Small intestine (tissue), 7 donors: ENCODE data around the gene MTUS2. TPM values are rescaled to one million over a fixed set of nuclear protein-coding genes. Genes with fewer than 3 reads are reported as not detected.

Source experiments
- DNase-seq, 2 donors: peaks; one replicate each; pipeline versions ENCODE4 v3.0.0 to v3.0.0-alpha.2; 2013
- FAIRE-seq: peaks from 2 replicates; lab custom pipeline; 2012; peaks lifted over from hg19 to GRCh38; lab: Jason Lieb, UNC
- H3K27ac ChIP-seq, 3 donors: one replicate each; pipeline ENCODE4 v1.5.1; 2013; ENCODE audit warnings: low read length in 2 of 3, mild to moderate bottlenecking in 2 of 3, control low read depth in 1 of 3, inconsistent platforms in 1 of 3, low read depth in 1 of 3, moderate library complexity in 1 of 3
- H3K27me3 ChIP-seq, 3 donors: one replicate each; pipeline ENCODE4 v1.6.1; 2013; ENCODE audit warnings: low read length in 3 of 3, inconsistent platforms in 1 of 3; ENCODE audit not compliant: control insufficient read depth in 3 of 3, insufficient read depth in 3 of 3
- H3K36me3 ChIP-seq, 3 donors: one replicate each; pipeline ENCODE4 v1.6.1; 2013; ENCODE audit warnings: low read length in 3 of 3, inconsistent platforms in 1 of 3, low read depth in 1 of 3, mild to moderate bottlenecking in 1 of 3, moderate library complexity in 1 of 3; ENCODE audit not compliant: control insufficient read depth in 3 of 3, insufficient read depth in 2 of 3
- H3K4me1 ChIP-seq, 3 donors: one replicate each; pipeline ENCODE4 v1.6.1; 2013; ENCODE audit warnings: low read length in 2 of 3, inconsistent platforms in 1 of 3, low read depth in 1 of 3, mild to moderate bottlenecking in 1 of 3, moderate library complexity in 1 of 3; ENCODE audit not compliant: control insufficient read depth in 3 of 3, insufficient read depth in 2 of 3
- H3K4me3 ChIP-seq, 3 donors: one replicate each; pipeline ENCODE4 v1.5.1; 2013; ENCODE audit warnings: low read length in 3 of 3, control low read depth in 1 of 3, inconsistent platforms in 1 of 3, low read depth in 1 of 3, mild to moderate bottlenecking in 1 of 3, moderate library complexity in 1 of 3
- H3K9me3 ChIP-seq, 2 donors: one replicate each; pipeline ENCODE4 v1.6.1; 2013; ENCODE audit warnings: low read depth in 1 of 2, low read length in 1 of 2; ENCODE audit not compliant: control insufficient read depth in 2 of 2, insufficient read depth in 1 of 2
- WGBS, 3 donors: extraction: QIAGEN DNeasy Blood & Tissue Kit; methylation state at CpG; one replicate each; pipeline ENCODE4 v1.1.7; 2013; 5-methylcytosine and 5-hydroxymethylcytosine counted together
- polyA plus RNA-seq, 4 donors: library from polyadenylated mRNA; stranded (reverse) in 3 of 4; unstranded in 1 of 4; fragments of 200-250 nt in 3 of 4; fragments of 120-200 nt in 1 of 4; gene quantifications; one replicate each; pipeline versions ENCODE4 v1.2.1 to v1.2.3, GENCODE V29; 2013
- donor health status: healthy with polysubstance abuse.
- donor health status: control.
- donor health status: control.
- donor health status: Bipolar disorder and iron deficiency.
- donor health status: healthy.

The MTUS2 gene
- polyA plus RNA-seq, 4 donors, result under 0.01 to 0.53 (median 0.22) TPM

- Histone ChIP-seq H3K36me3 (peaks cover 0 to 21% (median 0%) of the 10 kb centered on the region in 3 donors), H3K4me3 (no peak overlapping the region), H3K4me1 (peaks cover 0 to 11% (median 2%) of the 10 kb centered on the region in 3 donors), H3K9me3 (no peaks in the 10 kb centered on the region), H3K27me3 (peaks cover 0 to 4% (median 0%) of the 10 kb centered on the region in 3 donors), H3K27ac (peak overlapping the region in 1 of 3 donors; percentile 38)
- no peak for FAIRE-seq
- WGBS, 3 donors, result 10 to 33% (median 24%) methylated on average over 16 of the region's 16 CpGs
- DNase-seq, result peak; percentile 93
These were observed 688.2 kb downstream of the MTUS2 start for GRCh38 chr13:29508130-29508875.

GRCh38 chr13:29508876-29509252, 688.7 kb downstream of the MTUS2 start:
- H3K36me3 ChIP-seq, result peaks cover 0 to 27% (median 0%) of the 10 kb centered on the region in 3 donors
- no peak for DNase-seq
- peak overlapping the region in 2 of 3 donors; percentile 9 to 38 for H3K27ac ChIP-seq
- 8 to 76% (median 50%) methylated on average over 4 of the region's 4 CpGs for WGBS, 3 donors
- H3K4me1 ChIP-seq, result peaks cover 0 to 11% (median 2%) of the 10 kb centered on the region in 3 donors
- FAIRE-seq, result no peak
- no peak overlapping the region for H3K4me3 ChIP-seq
- peaks cover 0 to 1% (median 0%) of the 10 kb centered on the region in 3 donors for H3K27me3 ChIP-seq
- no peaks in the 10 kb centered on the region for H3K9me3 ChIP-seq

- Histone ChIP-seq H3K27me3 (no peaks in the 10 kb centered on the region), H3K27ac (no peak overlapping the region), H3K4me3 (no peak overlapping the region), H3K4me1 (peaks cover 0 to 11% (median 2%) of the 10 kb centered on the region in 3 donors), H3K9me3 (no peaks in the 10 kb centered on the region), H3K36me3 (peaks cover 0 to 38% (median 2%) of the 10 kb centered on the region in 3 donors)
- no peak for FAIRE-seq
- DNase-seq, result no peak
- 94 to 96% (median 95%) methylated on average over 14 of the region's 14 CpGs for WGBS, 3 donors
These were observed 690.0 kb downstream of the MTUS2 start for GRCh38 chr13:29509999-29510589.

- H3K4me1 ChIP-seq, result peaks cover 0 to 11% (median 2%) of the 10 kb centered on the region in 3 donors
- DNase-seq, result no peak
- H3K36me3 ChIP-seq, result peaks cover 0 to 44% (median 2%) of the 10 kb centered on the region in 3 donors
- WGBS, 3 donors, result 79 to 91% (median 88%) methylated on average over 10 of the region's 10 CpGs
- no peak overlapping the region for H3K4me3 ChIP-seq
- H3K27ac ChIP-seq, result no peak overlapping the region
- H3K9me3 ChIP-seq, result no peaks in the 10 kb centered on the region
- no peak for FAIRE-seq
- H3K27me3 ChIP-seq, result no peaks in the 10 kb centered on the region
These were observed 690.5 kb downstream of the MTUS2 start for GRCh38 chr13:29510651-29511084.

- no peaks in the 10 kb centered on the region for H3K9me3 ChIP-seq
- peaks cover 0 to 49% (median 2%) of the 10 kb centered on the region in 3 donors for H3K36me3 ChIP-seq
- peaks cover 0 to 11% (median 2%) of the 10 kb centered on the region in 3 donors for H3K4me1 ChIP-seq
- H3K4me3 ChIP-seq, result no peak overlapping the region
- WGBS, 3 donors, result 90 to 94% (median 92%) methylated on average over 11 to 12 of the region's 12 CpGs
- FAIRE-seq (no peak), DNase-seq (no peak)
- H3K27ac ChIP-seq, result no peak overlapping the region
- no peaks in the 10 kb centered on the region for H3K27me3 ChIP-seq
These were observed 691.1 kb downstream of the MTUS2 start for GRCh38 chr13:29511106-29511796.

- DNase-seq (no peak), FAIRE-seq (no peak)
- H3K9me3 ChIP-seq, result no peaks in the 10 kb centered on the region
- WGBS, 3 donors, result 82 to 86% (median 85%) methylated on average over 8 of the region's 8 CpGs
- H3K27me3 ChIP-seq, result no peaks in the 10 kb centered on the region
- peaks cover 0 to 55% (median 2%) of the 10 kb centered on the region in 3 donors for H3K36me3 ChIP-seq
- H3K4me3 ChIP-seq, result no peak overlapping the region
- H3K27ac ChIP-seq, result no peak overlapping the region
- peaks cover 0 to 11% (median 2%) of the 10 kb centered on the region in 3 donors for H3K4me1 ChIP-seq
These were observed 691.8 kb downstream of the MTUS2 start for GRCh38 chr13:29511980-29512379.

GRCh38 chr13:29513002-29513980, 693.2 kb downstream of the MTUS2 start:
- Histone ChIP-seq H3K4me3 (no peak overlapping the region), H3K27me3 (no peaks in the 10 kb centered on the region), H3K9me3 (no peaks in the 10 kb centered on the region), H3K36me3 (peaks cover 2 to 64% (median 2%) of the 10 kb centered on the region in 3 donors), H3K27ac (no peak overlapping the region), H3K4me1 (peaks cover 0 to 10% (median 2%) of the 10 kb centered on the region in 3 donors)
- WGBS, 3 donors, result 93 to 95% (median 93%) methylated on average over 24 of the region's 24 CpGs
- FAIRE-seq, result no peak
- DNase-seq, result no peak
